Fibroblast of pulmonary artery (primary cell): Measurements from ENCODE around the gene MAFB.
"Not testable (repeated sequence)": the region's sequence is repeated elsewhere in the genome, so short reads cannot be mapped to it uniquely, and the experiment has no call there.

ENCODE experiments used
- DNase-seq: peaks from one replicate; pipeline ENCODE4 v3.0.0-alpha.2; 2010; ENCODE audit warnings: low read depth
- H3K4me3 ChIP-seq: replicated peaks from 2 replicates; pipeline ENCODE4 v1.5.1; 2011; ENCODE audit warnings: low read depth, mild to moderate bottlenecking, control low read depth, low read length, moderate library complexity
- TF ChIP-seq, protein P1 (sequence below): IDR thresholded peaks from 2 replicates; pipeline ENCODE4 v1.5.1; 2011; ENCODE audit warnings: mild to moderate bottlenecking, control low read depth, low read length, inconsistent platforms; ENCODE audit errors: missing control alignments

MAFB gene

GRCh38 chr20:40689100-40689942 is at the start of gene MAFB:
MAFB (minus strand) TSS chr20:40689236; CDS start chr20:40688850, 386 bp downstream.
- H3K4me3 ChIP-seq, result peak within 1 kb of the TSS; percentile 56
- TF ChIP-seq, protein P1, sequence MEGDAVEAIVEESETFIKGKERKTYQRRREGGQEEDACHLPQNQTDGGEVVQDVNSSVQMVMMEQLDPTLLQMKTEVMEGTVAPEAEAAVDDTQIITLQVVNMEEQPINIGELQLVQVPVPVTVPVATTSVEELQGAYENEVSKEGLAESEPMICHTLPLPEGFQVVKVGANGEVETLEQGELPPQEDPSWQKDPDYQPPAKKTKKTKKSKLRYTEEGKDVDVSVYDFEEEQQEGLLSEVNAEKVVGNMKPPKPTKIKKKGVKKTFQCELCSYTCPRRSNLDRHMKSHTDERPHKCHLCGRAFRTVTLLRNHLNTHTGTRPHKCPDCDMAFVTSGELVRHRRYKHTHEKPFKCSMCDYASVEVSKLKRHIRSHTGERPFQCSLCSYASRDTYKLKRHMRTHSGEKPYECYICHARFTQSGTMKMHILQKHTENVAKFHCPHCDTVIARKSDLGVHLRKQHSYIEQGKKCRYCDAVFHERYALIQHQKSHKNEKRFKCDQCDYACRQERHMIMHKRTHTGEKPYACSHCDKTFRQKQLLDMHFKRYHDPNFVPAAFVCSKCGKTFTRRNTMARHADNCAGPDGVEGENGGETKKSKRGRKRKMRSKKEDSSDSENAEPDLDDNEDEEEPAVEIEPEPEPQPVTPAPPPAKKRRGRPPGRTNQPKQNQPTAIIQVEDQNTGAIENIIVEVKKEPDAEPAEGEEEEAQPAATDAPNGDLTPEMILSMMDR, result no peak
- peak; percentile 93 for DNase-seq

GRCh38 chr20:40736468-40736867 is 47.4 kb upstream of the MAFB start:
- H3K4me3 ChIP-seq, DNase-seq: not testable (repeated sequence)

DNA sequence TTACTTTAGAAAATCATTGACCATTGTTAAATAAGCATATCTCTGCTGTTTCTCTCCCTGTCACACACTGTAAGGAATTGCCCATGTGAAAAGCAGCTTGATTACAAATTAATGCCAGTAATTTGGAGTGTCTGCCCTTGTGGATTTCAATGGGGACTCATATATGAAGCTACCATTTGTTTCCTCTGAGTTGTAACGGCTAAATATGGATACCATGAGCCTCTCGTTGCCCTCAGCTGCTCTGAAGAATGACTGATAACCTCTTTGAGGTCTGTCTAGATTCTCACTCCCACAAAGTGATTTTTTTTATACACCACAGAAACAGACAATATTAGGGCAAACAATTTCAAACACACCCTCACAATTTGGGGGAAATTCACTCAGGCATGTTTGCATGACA is 40.0 kb upstream of the MAFB start:
- TF ChIP-seq, protein P1, result no peak
- no peak overlapping the region for H3K4me3 ChIP-seq
- DNase-seq, result no peak

GRCh38 chr20:40728470-40728869 is 39.4 kb upstream of the MAFB start:
- TF ChIP-seq, protein P1, result peak; percentile 28
- DNase-seq, result no peak
- no peak overlapping the region for H3K4me3 ChIP-seq

- DNase-seq, result no peak
- no peak overlapping the region for H3K4me3 ChIP-seq
- TF ChIP-seq, protein P1, result no peak
Observed at GRCh38 chr20:40727960-40728359, 38.9 kb upstream of the MAFB start.

- TF ChIP-seq, protein P1, result no peak
- no peak overlapping the region for H3K4me3 ChIP-seq
- DNase-seq, result no peak
Observed at GRCh38 chr20:40726776-40727175, 37.7 kb upstream of the MAFB start.

- no peak overlapping the region for H3K4me3 ChIP-seq
- TF ChIP-seq, protein P1, result no peak
- no peak for DNase-seq
Observed at GRCh38 chr20:40724566-40724965, 35.5 kb upstream of the MAFB start.
